Measurements from ENCODE around the gene TIMM50.

DNA sequence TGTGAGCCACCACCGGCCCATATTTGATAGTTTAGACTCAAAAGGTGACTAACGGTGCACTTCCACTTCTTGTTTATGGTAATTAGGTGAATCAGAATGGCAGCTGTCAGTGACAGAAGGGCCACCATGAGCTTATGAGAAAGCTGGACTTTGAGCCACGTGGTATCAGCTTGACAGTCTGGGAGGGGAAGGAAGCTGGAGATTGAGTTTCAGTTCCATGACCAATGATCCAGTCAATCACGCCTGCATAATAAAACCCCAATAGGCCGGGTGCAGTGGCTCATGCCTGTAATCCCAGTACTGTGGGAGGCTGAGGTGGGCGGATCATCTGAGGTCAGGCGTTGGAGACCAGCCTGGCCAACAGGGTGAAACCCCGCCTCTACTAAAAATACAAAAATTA is 43.9 kb downstream of the TIMM50 start:
- TF ChIP-seq, protein P1, sequence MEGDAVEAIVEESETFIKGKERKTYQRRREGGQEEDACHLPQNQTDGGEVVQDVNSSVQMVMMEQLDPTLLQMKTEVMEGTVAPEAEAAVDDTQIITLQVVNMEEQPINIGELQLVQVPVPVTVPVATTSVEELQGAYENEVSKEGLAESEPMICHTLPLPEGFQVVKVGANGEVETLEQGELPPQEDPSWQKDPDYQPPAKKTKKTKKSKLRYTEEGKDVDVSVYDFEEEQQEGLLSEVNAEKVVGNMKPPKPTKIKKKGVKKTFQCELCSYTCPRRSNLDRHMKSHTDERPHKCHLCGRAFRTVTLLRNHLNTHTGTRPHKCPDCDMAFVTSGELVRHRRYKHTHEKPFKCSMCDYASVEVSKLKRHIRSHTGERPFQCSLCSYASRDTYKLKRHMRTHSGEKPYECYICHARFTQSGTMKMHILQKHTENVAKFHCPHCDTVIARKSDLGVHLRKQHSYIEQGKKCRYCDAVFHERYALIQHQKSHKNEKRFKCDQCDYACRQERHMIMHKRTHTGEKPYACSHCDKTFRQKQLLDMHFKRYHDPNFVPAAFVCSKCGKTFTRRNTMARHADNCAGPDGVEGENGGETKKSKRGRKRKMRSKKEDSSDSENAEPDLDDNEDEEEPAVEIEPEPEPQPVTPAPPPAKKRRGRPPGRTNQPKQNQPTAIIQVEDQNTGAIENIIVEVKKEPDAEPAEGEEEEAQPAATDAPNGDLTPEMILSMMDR (IDR thresholded peaks at IDR 0.05): no peak
- no peak for TF ChIP-seq POLR2A (IDR thresholded peaks at IDR 0.05)

Data from esophagus squamous epithelium (tissue), 4 donors.